HL-60 (cell line): ENCODE results near the gene BDH1.

Experiments used
- DNase-seq, 2 experiments: peaks; one replicate each; pipeline ENCODE4 v3.0.0-alpha.2; 2010 to 2020; ENCODE audit warnings: low read depth in 1 of 2, low spot score in 1 of 2
- H3K27ac ChIP-seq: fragments of 250-450 bp; sonication (Bioruptor Pico); replicated peaks from 2 replicates; pipeline ENCODE4 v1.5.1; 2020; ENCODE audit warnings: mild to moderate bottlenecking, moderate library complexity
- H3K27me3 ChIP-seq: fragments of 250-450 bp; sonication (Bioruptor Pico); 2 replicates; pipeline ENCODE4 v1.5.1; 2021; ENCODE audit warnings: mild to moderate bottlenecking, moderate library complexity; ENCODE audit not compliant: insufficient read depth, poor library complexity, severe bottlenecking
- H3K4me3 ChIP-seq: replicated peaks from 2 replicates; pipeline ENCODE4 v1.5.1; 2011; ENCODE audit warnings: mild to moderate bottlenecking, control low read depth, low read length; ENCODE audit not compliant: insufficient read depth
- CTCF ChIP-seq: IDR thresholded peaks from one replicate; pipeline ENCODE4 v1.5.1; 2011; ENCODE audit warnings: low read length, control low read depth, inconsistent platforms; ENCODE audit not compliant: insufficient read depth
- GABPA ChIP-seq: IDR thresholded peaks from 2 replicates; pipeline ENCODE4 v1.6.1; 2012; ENCODE audit warnings: low read depth
- POLR2AphosphoS5 ChIP-seq: IDR thresholded peaks from 2 replicates; pipeline ENCODE4 v1.6.1; 2012; ENCODE audit warnings: low read depth
- REST ChIP-seq: IDR thresholded peaks from 2 replicates; pipeline ENCODE4 v1.6.1; 2012; ENCODE audit warnings: low read depth; ENCODE audit not compliant: insufficient replicate concordance
- SPI1 ChIP-seq: IDR thresholded peaks from 2 replicates; pipeline ENCODE4 v1.6.1; 2012; ENCODE audit warnings: low read depth, mild to moderate bottlenecking, borderline replicate concordance

The BDH1 gene

GRCh38 chr3:197490098-197491058 lies 65.4 kb downstream of the BDH1 start:
- no peak for TF ChIP-seq POLR2AphosphoS5
- TF ChIP-seq SPI1 = no peak
- no peak for TF ChIP-seq GABPA
- no peak for TF ChIP-seq REST
- TF ChIP-seq CTCF = no peak
- no peak for DNase-seq
- H3K4me3 ChIP-seq = no peak overlapping the region
- H3K27me3 ChIP-seq = peaks cover 8% of the 10 kb centered on the region
- H3K27ac ChIP-seq = no peak overlapping the region

- Histone ChIP-seq H3K4me3 (no peak overlapping the region), H3K27me3 (peaks cover 5% of the 10 kb centered on the region), H3K27ac (no peak overlapping the region)
- no peak for DNase-seq
- TF ChIP-seq GABPA = no peak
- TF ChIP-seq CTCF = no peak
- no peak for TF ChIP-seq SPI1
- TF ChIP-seq POLR2AphosphoS5 = no peak
- TF ChIP-seq REST = no peak
Measured at GRCh38 chr3:197487911-197488391, 67.8 kb downstream of the BDH1 start.

GRCh38 chr3:197486861-197487260 lies 68.9 kb downstream of the BDH1 start:
- H3K27ac ChIP-seq = no peak overlapping the region
- peaks cover 4% of the 10 kb centered on the region for H3K27me3 ChIP-seq
- DNase-seq = no peak
- no peak for TF ChIP-seq REST
- no peak for TF ChIP-seq SPI1
- no peak for TF ChIP-seq POLR2AphosphoS5
- TF ChIP-seq GABPA = no peak
- TF ChIP-seq CTCF = no peak
- no peak overlapping the region for H3K4me3 ChIP-seq
